Dendritic cell treated with granulocyte-macrophage colony-stimulating factor and Interleukin-4, amounts not matched to agents 40 ng/mL and 50 ng/mL, for 4 days (primary cell): ENCODE data around the gene CPEB2.

Experiments used
- H3K27ac Mint-ChIP-seq: one replicate; pipeline ENCODE4 v1.8.0; 2022; ENCODE audit warnings: mild to moderate bottlenecking, mixed read lengths
- H3K27me3 Mint-ChIP-seq: one replicate; pipeline ENCODE4 v1.8.0; 2022; ENCODE audit warnings: mild to moderate bottlenecking, mixed read lengths
- H3K36me3 Mint-ChIP-seq: one replicate; pipeline ENCODE4 v1.8.0; 2022; ENCODE audit warnings: low read depth, mixed read lengths
- H3K4me1 Mint-ChIP-seq: one replicate; pipeline ENCODE4 v1.8.0; 2022; ENCODE audit warnings: low read depth, mixed read lengths
- H3K4me3 Mint-ChIP-seq: one replicate; pipeline ENCODE4 v1.8.0; 2022; ENCODE audit warnings: mild to moderate bottlenecking, moderate library complexity, mixed read lengths
- H3K9me3 Mint-ChIP-seq: one replicate; pipeline ENCODE4 v1.8.0; 2022; ENCODE audit warnings: mixed read lengths
- intact Hi-C: fragments of 100-400 bp; cut with micrococcal nuclease; formaldehyde crosslinking; loops from one replicate; pipeline ENCODE4 v1.15.0; 2022

Gene CPEB2

DNA sequence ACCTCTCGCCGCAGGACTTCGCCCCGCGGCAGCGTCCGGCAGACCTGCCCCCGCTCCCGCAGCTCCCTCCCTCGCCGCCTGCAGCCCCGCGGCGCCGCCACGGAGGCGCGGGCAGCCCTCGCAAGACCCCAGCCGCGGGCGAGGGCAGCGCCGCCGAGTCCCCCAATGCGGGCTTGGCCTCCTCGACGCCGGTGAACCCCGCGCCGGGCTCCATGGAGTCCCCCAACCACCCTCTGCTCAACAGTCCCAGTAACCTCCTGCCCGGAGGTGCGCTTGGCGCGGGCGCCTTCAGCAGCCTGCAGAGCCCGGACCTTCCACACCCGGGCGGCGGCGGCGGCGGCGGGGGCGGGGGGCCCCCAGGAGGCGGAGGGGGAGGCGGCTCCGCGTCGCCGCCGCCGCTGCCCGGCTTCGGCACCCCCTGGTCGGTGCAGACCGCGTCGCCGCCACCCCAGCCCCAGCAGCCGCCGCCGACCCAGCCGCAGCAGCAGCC, 1.2 kb downstream of the CPEB2 start:
- peaks cover 6% of the 10 kb centered on the region for H3K4me1 Mint-ChIP-seq
- no peaks in the 10 kb centered on the region for H3K9me3 Mint-ChIP-seq
- H3K4me3 Mint-ChIP-seq, result peak overlapping the region; percentile 80
- no peaks in the 10 kb centered on the region for H3K27me3 Mint-ChIP-seq
- H3K36me3 Mint-ChIP-seq, result peaks cover 33% of the 10 kb centered on the region
- intact Hi-C loops, result loop anchor here (5.0 to 10.0 kb wide), 6 partner anchors 99 to 1519 kb away; partner anchors contain the start of genes BOD1L1, FAM200B and RAB28
- H3K27ac Mint-ChIP-seq, result peak overlapping the region; percentile 98

DNA sequence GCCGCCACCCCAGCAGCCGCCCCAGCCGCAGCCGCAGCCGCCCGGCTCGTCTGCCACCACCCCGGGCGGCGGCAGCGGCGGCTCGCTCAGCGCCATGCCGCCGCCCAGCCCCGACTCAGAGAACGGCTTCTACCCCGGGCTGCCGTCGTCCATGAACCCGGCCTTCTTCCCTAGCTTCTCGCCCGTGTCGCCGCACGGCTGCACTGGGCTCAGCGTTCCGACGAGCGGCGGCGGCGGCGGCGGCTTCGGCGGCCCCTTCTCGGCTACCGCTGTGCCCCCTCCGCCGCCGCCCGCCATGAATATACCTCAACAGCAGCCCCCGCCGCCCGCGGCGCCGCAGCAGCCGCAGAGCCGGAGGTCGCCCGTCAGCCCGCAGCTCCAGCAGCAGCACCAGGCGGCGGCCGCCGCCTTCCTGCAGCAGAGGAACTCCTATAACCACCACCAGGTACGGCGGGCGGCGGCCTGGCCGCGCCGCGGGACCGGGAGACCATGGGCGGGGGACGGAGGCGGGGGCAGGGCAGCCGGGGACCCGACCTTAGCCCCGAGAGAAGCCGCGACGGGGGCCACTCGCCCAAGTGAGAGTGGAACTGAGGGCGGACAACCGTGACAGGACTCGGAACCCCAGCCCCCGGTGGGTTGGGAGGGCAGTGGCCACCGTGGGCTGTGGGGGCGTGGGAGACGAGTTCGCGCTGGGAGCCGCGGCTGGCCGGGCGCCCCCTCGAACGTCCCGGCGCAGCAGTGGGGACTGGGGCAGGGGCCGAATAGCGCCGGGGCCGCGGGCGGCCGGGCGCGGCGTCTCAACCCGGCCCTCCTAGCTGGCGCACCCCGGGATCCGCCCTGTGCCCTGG, 1.8 kb downstream of the CPEB2 start:
- Mint-ChIP-seq H3K27me3 (no peaks in the 10 kb centered on the region), H3K4me3 (peak overlapping the region; percentile 80), H3K27ac (peak overlapping the region; percentile 98), H3K36me3 (peaks cover 34% of the 10 kb centered on the region), H3K9me3 (no peaks in the 10 kb centered on the region), H3K4me1 (peaks cover 6% of the 10 kb centered on the region)
- intact Hi-C loops, result loop anchor here (5.0 to 10.0 kb wide), 6 partner anchors 99 to 1519 kb away; partner anchors contain the start of genes BOD1L1, FAM200B and RAB28

DNA sequence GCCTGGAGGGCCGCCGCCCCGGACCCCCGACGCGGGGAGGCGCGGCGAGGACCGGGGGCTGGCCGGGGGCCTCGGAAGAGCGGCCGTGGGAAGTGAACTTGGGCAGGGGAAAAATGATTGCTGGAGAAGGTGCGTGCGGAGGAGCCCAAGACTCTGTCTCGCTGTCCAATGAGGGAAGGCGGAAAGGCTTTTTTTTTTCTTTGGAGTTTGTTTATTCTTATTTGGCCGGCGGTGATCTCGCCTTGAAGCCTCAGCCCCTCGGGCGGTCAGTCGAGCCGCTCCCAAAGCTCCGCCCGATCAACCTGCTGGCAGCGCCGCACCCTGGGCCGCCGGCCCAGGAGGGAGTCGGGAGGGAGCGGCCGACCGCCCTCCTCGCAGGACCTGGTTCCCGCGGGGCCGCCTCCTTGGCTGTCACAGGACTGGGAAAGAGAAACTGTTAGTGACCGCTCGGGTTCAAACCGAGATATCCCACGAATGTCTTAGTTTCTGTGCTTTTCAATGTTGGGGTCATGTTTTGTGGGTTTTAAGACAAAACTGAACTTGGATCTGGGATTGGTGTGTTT, 2.5 kb downstream of the CPEB2 start:
- Mint-ChIP-seq H3K4me3 (peak overlapping the region; percentile 80), H3K9me3 (no peaks in the 10 kb centered on the region), H3K36me3 (peaks cover 41% of the 10 kb centered on the region), H3K27me3 (no peaks in the 10 kb centered on the region), H3K4me1 (peaks cover 13% of the 10 kb centered on the region), H3K27ac (peak overlapping the region; percentile 98)
- intact Hi-C loops, result loop anchor here (5.0 to 10.0 kb wide), 8 partner anchors 37 to 1520 kb away; partner anchors contain the start of genes BOD1L1, FAM200B and RAB28

DNA sequence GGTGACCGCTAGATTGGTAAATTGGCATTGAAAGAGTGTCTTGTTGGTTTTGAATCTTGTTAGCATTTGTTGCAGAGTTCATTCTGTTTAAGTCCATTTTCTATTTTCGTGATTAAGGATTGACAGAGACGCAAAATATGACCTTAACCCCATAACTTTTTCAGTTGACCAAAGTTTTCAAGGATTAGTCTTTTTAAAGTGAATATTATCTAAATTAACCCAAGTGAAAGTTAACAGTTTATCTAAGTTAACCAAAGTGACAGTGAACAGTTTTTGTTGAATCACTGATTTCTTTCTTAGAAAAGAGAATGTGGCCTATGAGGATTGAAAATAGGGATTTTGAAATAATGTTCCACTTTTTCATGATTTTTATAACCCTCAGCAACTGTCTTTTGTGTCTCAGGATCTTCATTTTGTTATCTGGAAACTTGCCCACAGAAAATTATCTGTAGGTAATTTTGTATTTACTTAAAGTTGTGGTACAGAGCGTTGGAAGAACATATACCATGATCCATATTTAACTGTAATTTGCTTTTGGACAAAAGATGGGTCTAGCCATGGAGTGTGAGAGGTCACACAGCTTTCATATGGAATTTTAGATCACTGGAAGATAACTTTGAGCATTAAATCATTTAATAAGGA, 3.3 kb downstream of the CPEB2 start:
- Mint-ChIP-seq H3K9me3 (no peaks in the 10 kb centered on the region), H3K27me3 (no peaks in the 10 kb centered on the region), H3K27ac (peak overlapping the region; percentile 98), H3K4me3 (peak overlapping the region; percentile 80), H3K4me1 (peaks cover 17% of the 10 kb centered on the region), H3K36me3 (peaks cover 48% of the 10 kb centered on the region)
- intact Hi-C loops, result loop anchor here (5.0 to 10.0 kb wide), 5 partner anchors 37 to 1521 kb away; partner anchors contain the start of gene RAB28

DNA sequence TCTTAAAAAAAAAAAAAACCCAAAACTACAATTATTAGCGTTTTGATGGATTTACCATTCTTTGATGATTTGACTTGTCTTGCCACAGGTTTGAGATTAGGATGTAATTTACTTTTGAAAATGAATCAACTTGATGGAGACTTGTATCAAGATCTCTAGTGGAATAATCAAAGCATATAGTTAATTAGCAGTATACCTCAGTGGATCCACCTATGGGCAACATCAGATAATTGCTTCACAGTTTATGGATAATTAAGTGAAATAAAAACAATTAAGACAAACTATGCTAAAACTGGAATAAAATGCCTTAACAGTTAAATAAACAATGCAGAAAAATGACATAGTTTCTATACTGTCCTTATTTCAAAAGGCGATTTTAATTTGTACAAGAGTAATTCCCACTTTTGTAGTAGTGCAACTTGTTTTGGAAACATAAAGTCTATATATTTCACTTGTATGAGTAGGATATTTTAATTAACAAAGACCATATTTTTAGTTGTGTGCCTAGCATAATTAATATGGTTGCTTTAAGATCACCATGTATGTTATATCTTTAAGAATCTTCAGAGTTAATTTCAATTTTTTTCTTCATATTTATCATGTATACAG, 4.2 kb downstream of the CPEB2 start:
- no peaks in the 10 kb centered on the region for H3K9me3 Mint-ChIP-seq
- H3K4me3 Mint-ChIP-seq, result peak overlapping the region; percentile 80
- H3K27ac Mint-ChIP-seq, result no peak overlapping the region
- intact Hi-C loops, result loop anchor here (5.0 to 10.0 kb wide), 5 partner anchors 36 to 1522 kb away; partner anchors contain the start of gene RAB28
- H3K27me3 Mint-ChIP-seq, result no peaks in the 10 kb centered on the region
- peaks cover 17% of the 10 kb centered on the region for H3K4me1 Mint-ChIP-seq
- H3K36me3 Mint-ChIP-seq, result peaks cover 53% of the 10 kb centered on the region

DNA sequence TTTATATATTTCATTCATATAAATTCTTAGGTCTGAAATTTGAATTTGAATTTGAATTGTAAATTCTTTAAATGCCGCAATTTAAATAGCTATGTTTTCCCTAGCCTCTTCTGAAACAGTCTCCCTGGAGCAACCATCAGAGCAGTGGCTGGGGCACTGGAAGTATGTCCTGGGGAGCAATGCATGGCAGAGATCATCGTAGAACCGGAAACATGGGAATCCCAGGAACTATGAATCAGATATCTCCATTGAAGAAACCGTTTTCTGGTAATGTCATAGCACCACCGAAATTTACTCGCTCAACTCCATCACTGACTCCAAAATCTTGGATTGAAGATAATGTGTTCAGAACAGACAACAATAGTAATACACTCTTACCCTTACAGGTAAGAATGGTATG, 4.9 kb downstream of the CPEB2 start:
- Mint-ChIP-seq H3K36me3 (peaks cover 60% of the 10 kb centered on the region), H3K9me3 (no peaks in the 10 kb centered on the region), H3K4me3 (no peak overlapping the region), H3K27me3 (no peaks in the 10 kb centered on the region), H3K4me1 (peaks cover 17% of the 10 kb centered on the region), H3K27ac (no peak overlapping the region)
- intact Hi-C loops, result loop anchor here (5.0 to 10.0 kb wide), 5 partner anchors 35 to 1522 kb away; partner anchors contain the start of gene RAB28

DNA sequence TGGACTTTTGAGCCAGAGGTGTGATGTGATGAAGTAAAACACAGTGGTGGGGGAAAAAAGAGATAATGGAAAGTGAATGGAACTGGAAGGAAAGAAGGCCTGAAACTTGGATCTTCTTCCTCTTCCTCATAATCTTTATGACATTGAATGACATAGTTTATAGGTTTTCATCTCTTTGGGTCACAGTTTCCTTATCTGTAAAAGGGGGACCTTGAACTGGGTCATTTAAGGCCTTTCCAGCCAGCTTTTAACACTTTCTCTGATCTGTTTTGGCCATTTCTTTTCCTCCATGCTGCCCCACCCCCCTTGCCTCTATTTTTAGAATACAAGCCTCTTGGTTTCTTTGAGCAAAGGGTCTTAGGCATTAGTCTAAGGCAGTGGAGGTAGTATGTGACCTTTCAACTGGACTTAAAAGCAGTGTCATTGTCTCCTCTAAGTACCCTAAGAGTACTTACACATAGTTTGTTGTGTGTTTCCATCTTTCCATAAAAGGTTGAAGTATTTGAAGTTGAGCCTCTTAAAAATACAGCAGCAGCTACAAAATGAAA, 7.8 kb downstream of the CPEB2 start:
- intact Hi-C loops, result loop anchor here (10.0 kb wide), 1 partner anchor 55 kb away; no protein-coding TSS in a partner anchor
- Mint-ChIP-seq H3K27me3 (no peaks in the 10 kb centered on the region), H3K4me3 (no peak overlapping the region), H3K27ac (no peak overlapping the region), H3K9me3 (no peaks in the 10 kb centered on the region), H3K4me1 (peaks cover 17% of the 10 kb centered on the region), H3K36me3 (peaks cover 45% of the 10 kb centered on the region)

DNA sequence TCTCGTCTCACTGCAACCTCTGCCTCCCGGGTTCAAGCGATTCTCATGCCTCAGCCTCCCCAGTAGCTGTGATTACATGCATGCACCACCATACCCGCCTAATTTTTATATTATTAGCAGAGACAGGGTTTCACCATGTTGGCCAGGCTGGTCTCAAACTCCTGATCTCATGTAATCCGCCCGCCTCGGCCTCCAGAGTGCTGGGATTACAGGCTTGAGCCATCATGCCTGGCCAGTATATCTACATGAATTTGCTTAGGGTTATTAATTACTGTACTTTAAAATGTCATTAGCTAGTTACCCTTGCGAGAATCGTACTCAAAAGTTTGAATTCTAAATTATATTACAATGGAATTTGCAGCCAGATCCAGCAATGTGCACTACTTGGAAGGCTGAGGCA, 8.9 kb downstream of the CPEB2 start:
- intact Hi-C loops, result loop anchor here (10.0 kb wide), 1 partner anchor 54 kb away; no protein-coding TSS in a partner anchor
- Mint-ChIP-seq H3K36me3 (peaks cover 49% of the 10 kb centered on the region), H3K4me1 (peaks cover 19% of the 10 kb centered on the region), H3K27ac (no peak overlapping the region), H3K27me3 (no peaks in the 10 kb centered on the region), H3K4me3 (no peak overlapping the region), H3K9me3 (no peaks in the 10 kb centered on the region)

DNA sequence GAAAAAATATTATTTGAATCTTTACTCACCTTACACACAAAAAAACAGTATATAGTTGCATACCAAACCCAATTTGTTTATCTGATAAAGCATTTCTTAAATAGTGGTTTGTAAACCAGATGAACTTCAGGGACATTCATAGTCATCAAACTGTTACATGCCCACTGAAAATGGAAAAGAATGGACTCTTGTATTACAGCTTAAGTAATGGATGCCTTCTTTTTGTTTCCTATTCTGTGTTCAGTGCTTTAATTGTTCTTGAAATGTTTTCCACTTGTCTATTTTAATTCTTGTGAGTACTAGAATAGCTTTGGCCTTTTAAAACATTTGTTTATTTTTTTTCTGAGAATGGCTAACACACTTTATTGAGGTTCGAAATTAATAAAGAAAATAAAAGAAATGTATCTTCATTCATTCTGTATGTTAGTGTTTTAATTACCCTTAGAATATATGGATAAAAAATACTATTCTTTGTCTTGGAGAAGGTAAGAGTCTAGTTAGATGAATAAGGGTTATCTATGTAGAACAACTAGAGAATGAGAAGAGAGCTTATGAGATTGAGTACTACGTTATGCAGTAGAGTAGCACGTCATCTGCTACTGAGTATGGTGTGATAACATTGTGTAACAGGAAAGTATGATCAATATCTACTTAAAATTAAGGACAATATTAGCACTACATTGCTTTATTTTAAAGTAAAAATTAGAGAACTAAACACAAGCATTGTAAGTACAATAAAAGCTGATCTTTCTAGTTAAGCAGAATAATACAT, 9.9 kb downstream of the CPEB2 start:
- Mint-ChIP-seq H3K4me3 (no peak overlapping the region), H3K27me3 (no peaks in the 10 kb centered on the region), H3K4me1 (peaks cover 21% of the 10 kb centered on the region), H3K36me3 (peaks cover 55% of the 10 kb centered on the region), H3K9me3 (no peaks in the 10 kb centered on the region), H3K27ac (no peak overlapping the region)
- intact Hi-C loops, result loop anchor here (10.0 kb wide), 1 partner anchor 53 kb away; no protein-coding TSS in a partner anchor

DNA sequence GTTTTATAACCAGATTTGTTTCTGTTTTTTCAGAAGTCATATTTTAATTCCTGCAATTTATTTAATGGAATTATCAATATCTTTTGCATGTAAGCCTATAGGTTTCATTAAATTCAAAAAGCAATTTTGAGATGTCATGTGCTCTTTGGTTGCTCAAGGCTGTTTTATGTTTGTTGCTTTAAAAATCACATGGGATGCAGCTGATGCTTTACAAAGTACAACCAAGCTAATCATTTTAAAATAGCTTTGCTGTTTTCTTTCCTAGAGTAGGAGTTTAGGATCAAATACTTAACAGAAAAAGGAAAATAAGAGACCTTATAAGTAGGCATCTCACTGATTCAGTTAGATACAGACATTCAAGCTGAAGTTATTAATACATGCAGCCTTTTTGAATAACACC, 11.3 kb downstream of the CPEB2 start:
- Mint-ChIP-seq H3K36me3 (peaks cover 57% of the 10 kb centered on the region), H3K27me3 (no peaks in the 10 kb centered on the region), H3K4me1 (peaks cover 16% of the 10 kb centered on the region), H3K9me3 (no peaks in the 10 kb centered on the region), H3K27ac (no peak overlapping the region), H3K4me3 (no peak overlapping the region)
- intact Hi-C loops, result loop anchor here (10.0 kb wide), 1 partner anchor 51 kb away; no protein-coding TSS in a partner anchor

DNA sequence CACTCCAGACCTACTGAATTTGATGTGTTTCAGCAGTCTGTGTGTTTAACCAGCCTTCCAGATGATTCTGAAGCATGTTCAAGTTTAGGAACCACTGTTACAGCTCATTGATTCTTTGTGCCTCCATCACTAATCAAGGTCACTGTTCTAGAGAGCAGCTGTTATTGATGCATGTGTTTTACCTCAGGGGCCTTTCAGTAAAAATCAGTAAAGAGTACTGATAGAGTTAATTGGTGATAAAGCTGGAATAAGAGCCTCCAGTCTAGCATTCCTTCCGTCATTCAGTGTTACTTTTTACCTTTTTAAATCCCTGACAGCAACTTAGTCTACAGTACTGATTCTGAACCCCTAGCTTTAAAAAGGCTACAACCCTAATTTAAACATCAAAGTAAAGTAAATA, 12.9 kb downstream of the CPEB2 start:
- Mint-ChIP-seq H3K27ac (no peak overlapping the region), H3K4me1 (peaks cover 10% of the 10 kb centered on the region), H3K27me3 (no peaks in the 10 kb centered on the region), H3K4me3 (no peak overlapping the region), H3K36me3 (peaks cover 61% of the 10 kb centered on the region), H3K9me3 (no peaks in the 10 kb centered on the region)
- intact Hi-C loops, result loop anchor here (10.0 kb wide), 1 partner anchor 50 kb away; no protein-coding TSS in a partner anchor

DNA sequence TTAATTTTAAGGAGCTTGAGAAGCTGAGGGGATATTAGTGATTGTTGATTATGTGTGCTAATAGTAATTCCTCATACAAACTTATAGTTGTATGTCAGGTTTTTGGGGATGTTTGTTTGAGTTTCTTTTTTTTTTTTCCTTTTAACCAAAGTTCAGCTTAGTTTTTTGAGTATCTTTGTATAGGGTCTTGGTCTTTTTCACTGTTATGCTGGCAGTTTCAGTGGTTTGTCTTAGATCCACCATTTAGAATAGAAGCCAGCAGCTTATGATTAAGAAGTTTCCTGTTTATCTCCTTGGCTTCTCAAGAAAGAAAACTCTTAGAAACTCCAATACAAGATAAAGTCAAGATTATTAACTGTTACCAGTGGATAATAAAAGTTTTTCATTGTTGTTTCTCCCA, 16.1 kb downstream of the CPEB2 start:
- H3K36me3 Mint-ChIP-seq, result peaks cover 66% of the 10 kb centered on the region
- no peaks in the 10 kb centered on the region for H3K9me3 Mint-ChIP-seq
- H3K4me1 Mint-ChIP-seq, result peaks cover 25% of the 10 kb centered on the region
- intact Hi-C loops, result loop anchor here (10.0 kb wide), 1 partner anchor 46 kb away; no protein-coding TSS in a partner anchor
- no peak overlapping the region for H3K27ac Mint-ChIP-seq
- H3K4me3 Mint-ChIP-seq, result no peak overlapping the region
- H3K27me3 Mint-ChIP-seq, result no peaks in the 10 kb centered on the region
